HG02763 (cell line): Measurements from ENCODE around the gene COPS9.

Experiments used
- ATAC-seq: cut with Tn5 transposase; IDR thresholded peaks from one replicate; pipeline ENCODE4 v1.9.1; 2021; ENCODE audit warnings: mild to moderate bottlenecking, moderate library complexity; ENCODE audit not compliant: unreplicated experiment

Gene COPS9

DNA sequence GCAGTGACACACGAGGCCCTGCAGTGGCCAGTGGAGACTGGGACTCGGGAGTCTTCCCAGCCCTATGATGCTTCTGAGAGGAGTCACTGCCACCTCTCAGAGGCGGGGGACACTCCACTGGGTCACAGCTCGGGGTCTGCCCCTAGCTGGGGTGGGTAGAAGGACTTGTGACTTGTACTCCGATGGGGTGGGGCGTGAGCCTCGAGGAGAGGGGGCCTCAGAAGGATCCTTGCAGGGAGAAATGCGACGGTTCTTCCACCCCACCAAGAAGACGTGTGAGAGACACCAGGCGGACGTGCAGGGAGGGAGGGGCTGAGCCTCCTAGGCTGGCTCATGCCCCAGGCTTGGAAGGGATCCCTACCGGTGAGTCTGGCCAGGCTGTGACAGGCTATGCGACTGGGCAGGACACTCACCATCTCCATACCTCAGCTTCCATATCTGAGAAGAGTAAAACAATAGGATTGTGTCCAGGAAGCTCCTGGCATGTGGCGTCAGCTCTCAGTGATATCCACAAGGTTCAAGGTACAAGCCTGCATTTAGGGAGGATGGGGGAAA lies 15.4 kb upstream of the COPS9 start:
- ATAC-seq = no peak

DNA sequence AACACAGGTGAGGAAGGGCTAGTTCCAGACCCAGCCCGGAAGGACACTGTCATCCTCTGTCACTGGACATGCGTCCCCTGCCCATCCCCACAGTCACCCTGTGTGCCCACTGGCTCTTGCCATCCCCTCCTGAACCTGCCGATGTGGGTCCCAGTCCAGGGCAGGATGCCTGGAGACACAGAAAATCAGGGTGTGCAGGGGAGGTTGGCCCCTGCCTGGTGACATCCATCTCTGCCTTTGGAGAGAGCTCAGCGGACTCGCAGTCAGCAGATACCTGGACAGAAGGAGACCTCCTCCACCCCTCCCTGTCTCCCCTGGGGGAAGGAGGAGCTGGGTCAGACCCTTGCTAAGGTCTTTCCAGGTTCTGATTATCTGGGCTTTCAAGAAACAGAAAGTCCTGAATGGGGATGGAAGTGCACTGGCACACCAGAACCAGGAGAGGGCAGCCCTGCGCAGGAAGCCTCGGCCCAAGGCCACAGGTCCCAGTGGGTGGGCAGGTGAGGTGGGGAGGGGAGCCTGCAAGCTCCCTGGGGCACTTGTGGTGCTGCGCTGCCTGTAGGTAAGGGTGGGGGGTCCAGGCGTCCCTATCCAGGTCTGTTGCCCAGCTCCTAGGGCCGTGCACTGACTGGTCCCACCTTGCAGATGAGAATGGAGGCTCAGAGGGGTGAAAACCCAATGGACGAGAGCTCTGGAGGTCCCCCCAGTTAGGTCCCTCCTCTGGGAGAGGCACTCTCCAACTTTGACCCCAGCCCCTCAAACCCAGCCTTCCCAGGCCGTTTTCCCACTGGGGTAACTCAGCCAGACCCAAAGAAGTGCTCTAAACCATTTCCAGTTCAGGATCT lies 14.1 kb upstream of the COPS9 start:
- no peak for ATAC-seq

DNA sequence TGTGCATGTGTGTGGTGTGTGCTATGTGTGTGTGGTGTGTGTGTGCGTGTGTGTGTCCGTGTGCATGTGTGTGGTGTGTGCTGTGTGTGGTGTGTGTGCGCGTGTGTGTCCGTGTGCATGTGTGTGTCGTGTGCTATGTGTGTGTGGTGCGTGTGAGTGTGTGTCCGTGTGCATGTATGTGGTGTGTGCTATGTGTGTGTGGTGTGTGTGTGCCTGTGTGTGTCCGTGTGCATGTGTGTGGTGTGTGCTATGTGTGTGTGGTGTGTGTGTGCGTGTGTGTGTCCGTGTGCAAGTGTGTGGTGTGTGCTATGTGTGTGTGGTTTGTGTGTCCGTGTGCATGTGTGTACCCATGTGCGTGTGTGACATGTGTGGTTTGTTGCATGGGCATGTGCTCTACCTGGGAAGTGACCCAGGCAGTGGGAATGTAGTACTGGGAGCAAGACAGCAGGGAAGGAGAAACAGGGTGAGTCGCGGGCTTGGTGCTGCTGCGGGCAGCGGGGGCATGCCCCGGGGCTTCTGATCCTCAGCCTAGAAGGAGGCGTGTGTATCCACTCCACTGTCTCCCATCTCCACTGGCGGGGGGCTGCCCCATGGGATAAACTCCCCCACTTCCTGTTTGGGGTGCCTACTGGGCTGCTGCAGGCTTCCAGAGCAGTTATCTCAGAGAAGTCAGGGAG lies 11.9 kb upstream of the COPS9 start:
- no peak for ATAC-seq

DNA sequence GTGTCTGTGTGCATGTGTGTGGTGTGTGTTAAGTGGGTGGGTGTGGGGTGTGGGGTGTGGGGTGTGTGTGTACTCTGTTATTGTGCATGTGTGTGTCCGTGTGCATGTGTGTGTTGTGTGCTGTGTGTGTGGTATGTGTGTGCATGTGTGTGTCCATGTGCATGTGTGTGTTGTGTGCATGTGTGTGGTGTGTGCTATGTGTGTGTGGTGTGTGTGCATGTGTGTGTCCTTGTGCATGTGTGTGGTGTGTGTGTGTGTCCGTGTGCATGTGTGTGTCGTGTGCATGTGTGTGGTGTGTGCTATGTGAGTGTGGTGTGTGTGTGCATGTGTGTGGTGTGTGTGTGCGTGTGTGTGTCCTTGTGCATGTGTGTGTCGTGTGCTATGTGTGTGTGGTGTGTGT lies 11.3 kb upstream of the COPS9 start:
- no peak for ATAC-seq

GRCh38 chr2:240146627-240147278 lies 10.6 kb upstream of the COPS9 start:
- ATAC-seq = no peak

DNA sequence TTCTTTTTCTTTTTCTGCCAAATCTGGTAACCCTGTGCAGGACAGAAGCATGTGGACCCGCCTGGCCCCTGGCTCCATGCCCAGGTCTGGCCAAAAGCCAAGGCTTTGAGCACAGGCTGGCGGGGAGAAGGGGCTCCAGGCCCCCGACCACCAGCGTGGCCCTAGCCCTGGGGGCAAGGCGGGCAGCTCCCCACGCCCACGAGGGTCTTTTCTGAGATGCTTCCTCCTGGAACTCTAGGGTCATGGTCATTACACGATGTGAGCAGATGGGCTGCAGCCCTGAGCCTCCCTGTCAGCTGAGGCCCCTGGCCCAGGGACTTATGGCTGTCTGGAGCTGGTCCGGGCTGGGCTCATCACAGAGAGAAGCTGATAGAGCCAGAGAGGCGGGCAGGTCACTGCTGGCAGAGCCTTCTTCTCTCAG lies 10.0 kb upstream of the COPS9 start:
- no peak for ATAC-seq

DNA sequence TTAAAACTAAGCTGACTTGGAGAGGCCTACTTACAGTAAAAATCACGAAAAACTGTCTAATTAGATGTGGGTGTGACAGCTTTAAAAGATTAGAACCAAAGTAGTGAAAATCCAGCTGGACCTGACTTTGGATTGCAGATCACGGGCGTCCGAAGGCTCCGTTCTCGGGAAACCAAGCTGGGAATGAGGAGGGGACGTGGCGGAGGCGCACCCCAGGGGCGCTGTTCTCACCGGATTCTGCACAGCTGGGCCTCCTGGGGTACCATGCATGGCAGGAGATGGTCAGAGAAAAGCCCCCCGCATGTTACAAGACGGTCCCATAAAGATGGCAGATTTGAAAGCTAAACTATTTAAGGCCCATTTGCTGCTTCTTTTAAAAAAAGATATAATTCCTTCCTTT lies 9.4 kb upstream of the COPS9 start:
- ATAC-seq = no peak

DNA sequence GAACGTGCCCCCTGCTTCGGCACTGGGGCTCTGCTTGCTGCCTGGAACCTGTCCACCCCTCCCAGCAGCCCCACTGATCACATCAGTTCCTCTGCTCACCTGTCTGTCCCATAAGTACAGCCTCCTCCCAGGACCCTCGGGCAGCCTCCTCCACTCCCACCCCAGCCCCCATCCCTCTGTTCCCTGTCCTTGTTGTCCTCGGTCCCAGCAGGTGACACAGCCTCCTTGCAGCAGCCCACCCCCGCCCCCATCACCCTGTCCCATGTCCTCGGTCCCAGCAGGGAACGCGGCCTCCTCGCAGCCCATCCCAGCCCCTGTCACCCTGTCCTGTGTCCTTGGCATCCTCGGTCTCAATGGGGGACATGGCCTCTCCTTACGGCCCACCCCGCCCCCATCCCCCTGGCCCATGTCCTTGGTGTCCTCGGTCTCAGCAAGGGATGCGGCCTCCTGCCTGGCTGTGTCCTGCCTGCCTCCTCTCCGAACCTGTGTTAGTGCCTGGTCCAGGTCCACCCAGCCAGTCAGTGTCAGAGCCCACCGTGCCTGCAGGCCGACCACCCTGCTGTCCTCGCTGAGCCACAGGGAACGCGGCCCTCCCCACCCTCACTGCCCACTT lies 8.7 kb upstream of the COPS9 start:
- ATAC-seq = no peak

- peak; percentile 50 for ATAC-seq
These were observed 7.9 kb upstream of the COPS9 start for GRCh38 chr2:240143801-240144648.

DNA sequence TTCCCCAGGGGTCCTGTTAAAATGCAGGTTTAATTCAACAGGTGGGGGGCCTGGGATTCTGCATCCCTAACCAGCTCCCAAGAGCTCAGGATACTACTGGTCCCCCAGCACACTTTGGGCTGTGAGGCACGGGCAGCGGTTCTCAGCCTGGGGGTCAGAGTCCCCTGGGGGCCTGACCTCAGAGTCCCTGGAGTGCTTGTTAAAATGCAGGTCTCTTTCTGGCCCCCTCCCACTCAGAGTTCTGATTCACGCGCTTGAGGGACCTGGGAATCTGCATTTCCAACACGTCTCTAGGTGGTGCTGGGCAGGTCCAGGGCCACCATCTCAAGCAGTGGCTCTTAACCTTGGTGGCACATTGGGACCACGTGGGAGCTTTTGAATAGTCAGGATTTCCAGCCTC lies 7.2 kb upstream of the COPS9 start:
- no peak for ATAC-seq

DNA sequence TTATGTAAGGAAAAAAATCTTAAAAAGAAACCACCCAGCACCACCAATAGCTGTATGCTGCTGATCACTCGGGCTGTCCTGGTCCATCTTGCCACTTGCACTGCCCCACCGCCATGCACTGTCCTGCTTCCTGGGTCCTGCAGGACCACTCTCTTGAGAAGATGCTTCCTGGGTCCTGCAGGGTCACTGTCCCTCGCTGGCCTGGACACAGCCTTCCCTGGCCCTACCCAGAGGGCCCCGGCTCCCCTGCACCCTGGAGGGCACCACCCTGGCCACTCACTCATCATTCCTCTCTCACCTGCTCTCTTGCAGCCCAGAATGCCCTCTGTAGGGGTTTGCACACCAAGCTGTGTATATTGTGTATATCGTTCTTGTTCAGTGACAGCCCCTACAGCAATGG lies 6.8 kb upstream of the COPS9 start:
- no peak for ATAC-seq

- ATAC-seq = no peak
These were observed 6.2 kb upstream of the COPS9 start for GRCh38 chr2:240142256-240142775.

DNA sequence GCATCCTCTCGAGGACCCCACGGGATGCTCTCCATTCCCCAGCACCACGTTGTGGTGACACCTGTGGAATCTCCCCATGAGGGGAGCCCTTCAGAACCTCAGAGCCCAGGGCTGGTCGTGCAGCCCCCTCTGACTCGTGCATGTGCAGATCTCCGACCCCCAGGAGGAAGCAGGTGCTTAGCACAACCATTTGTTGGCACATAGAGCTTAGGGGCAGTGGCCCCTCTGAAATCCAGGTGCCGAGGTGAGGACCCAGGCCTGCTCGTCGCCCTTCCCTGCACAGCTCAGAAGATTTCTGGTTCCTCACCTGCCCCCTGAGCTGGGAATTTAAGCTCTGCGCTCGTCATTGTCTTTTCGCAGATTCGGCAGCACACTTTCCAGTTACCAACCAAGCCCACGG lies 5.6 kb upstream of the COPS9 start:
- no peak for ATAC-seq

DNA sequence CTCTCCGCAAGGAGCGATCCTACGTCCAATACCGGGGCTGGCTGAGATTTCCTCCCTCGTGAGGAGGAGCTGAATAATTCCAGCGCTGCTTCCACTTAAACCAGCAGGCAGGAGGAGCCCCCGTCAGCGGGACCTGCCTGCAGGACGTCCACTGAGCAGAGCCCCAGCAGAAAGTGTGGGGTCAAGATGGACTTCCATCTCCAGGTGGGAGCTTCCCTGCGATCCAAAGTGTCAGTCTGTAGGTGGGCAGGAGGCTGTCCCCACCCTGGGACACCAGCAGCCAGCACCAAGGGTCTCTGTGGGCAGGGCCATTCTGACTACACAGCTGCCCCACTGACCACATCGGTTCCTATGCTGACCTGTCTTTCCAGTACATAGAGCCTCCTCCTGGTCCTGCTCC lies 4.8 kb upstream of the COPS9 start:
- no peak for ATAC-seq

- ATAC-seq = no peak
These were observed 4.4 kb upstream of the COPS9 start, which contains the start of gene OTOS for GRCh38 chr2:240140511-240140910. Gene OTOS, minus strand, starts transcription at chr2:240140658. Its CDS starts 332 bp downstream, at chr2:240140326.

DNA sequence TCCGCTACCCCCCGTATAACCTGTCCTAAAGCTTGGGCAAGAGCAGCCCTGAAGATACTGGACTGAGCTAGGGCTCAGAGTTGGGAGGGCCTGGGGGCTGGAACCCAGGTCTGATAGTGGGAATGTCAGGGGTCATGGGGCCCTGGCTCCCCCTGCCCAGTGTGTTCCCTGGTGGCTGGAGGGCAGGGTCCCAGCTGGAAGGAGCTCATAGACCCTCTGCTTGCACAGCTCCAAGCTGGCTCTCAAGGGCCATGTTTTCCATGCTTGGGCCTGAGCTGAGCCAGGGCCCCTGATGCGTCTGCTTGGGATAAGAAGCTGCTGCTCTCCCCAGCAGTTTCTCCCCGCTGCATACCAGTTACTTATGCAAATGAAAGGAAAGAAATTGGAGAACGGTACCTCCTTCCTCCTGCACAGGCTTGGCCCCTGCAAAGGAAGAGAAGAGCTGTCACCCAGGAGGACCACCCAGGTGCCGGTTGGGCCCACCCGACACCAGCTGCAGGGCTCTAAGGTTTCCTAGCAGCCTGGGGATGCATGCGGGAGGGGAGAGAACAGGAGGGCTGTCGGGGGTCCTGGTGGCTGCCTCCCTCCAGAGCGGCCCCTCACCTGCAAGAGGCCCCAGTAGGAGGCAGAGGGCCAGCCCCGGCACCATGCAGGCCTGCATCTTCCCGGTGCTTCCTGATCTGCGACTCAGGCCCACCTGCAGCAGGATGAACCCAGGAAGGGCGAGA lies 3.7 kb upstream of the COPS9 start:
- no peak for ATAC-seq

DNA sequence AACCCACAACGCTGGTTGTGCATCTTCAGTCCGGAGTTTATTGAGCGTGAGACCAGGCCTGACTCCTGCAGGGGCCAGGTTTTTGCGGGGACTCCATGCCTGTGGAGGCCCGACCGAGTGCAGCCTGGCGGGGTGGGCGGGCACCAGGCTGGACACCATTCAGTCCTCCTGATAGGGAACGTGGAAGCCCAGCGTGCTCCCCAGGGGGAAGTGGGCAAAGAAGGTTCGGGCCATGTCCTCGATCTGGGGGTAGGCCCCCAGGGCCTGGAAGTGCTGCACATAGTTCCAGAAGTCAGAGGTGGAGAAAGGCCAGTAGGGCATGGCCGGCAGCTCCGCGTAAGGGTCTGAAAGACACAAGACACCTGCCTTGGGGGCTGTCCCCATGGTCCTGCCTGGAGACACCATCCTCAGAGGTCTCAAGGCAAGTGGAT lies 2.9 kb upstream of the COPS9 start:
- no peak for ATAC-seq

GRCh38 chr2:240138254-240138984 lies 2.3 kb upstream of the COPS9 start:
- ATAC-seq = no peak
